ENCODE results near the gene B3GNT3. TPM values are rescaled to one million over a fixed set of nuclear protein-coding genes. Genes with fewer than 3 reads are reported as not detected.

B3GNT3 gene, protein sequence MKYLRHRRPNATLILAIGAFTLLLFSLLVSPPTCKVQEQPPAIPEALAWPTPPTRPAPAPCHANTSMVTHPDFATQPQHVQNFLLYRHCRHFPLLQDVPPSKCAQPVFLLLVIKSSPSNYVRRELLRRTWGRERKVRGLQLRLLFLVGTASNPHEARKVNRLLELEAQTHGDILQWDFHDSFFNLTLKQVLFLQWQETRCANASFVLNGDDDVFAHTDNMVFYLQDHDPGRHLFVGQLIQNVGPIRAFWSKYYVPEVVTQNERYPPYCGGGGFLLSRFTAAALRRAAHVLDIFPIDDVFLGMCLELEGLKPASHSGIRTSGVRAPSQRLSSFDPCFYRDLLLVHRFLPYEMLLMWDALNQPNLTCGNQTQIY
- total RNA-seq (2014; rRNA removed; shearing (Covaris generic)), result not detected in 2 replicates
- polyA plus RNA-seq (2016; fragmentation: Nextera tagmentation; extraction: Ambion mirVana), result not detected in 2 replicates

DNA sequence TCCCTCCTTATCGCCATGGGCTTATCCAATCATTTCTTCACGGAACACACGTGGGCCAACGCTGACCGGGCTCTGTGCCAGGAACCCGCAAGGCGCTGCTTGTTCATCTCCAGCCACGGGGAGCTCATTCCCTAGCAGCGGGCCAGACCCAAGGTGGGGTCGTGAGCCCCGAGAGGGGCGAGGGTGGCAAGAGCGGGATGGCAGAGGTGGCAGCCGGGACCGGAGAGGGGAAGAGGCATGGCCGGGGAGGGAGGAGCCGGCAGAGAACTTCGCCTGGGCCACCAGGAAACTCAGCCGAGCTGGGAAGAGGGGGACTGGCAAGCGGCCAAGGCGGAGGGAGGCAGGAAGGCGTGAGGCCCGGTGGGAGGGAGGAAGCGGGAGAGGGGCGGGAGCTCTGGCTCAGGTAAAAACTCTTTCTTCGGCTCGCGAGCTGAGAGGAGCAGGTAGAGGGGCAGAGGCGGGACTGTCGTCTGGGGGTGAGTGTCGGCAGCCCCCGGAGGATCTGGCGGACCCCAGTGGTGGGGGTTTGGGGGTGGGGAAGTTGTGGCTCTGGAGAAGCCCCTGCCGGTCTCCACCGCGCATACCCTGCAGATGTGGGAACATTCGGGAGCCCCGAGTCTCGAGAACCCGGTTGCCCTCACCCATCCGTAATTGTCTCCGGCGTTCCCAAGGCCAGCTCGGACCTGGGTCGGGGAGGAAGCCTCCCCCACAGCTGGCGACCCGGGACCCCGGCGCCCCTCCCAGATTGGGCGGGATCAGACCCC lies at the start of gene B3GNT3:
Gene B3GNT3, plus strand, starts transcription at position 408 of the 764 bp plus-strand sequence. CDS start 12,670 bp downstream, outside the sequence.
- H3K79me2 ChIP-seq (ENCODE audit: insufficient read depth), result no peaks in the 10 kb centered on the region
- no peak within 1 kb of the TSS for H3K9ac ChIP-seq
- H3K9me3 ChIP-seq (ENCODE audit: low read depth), result no peaks in the 10 kb centered on the region
- H3K4me1 ChIP-seq (ENCODE audit: insufficient read depth), result no peaks in the 10 kb centered on the region
- no peaks in the 10 kb centered on the region for H3F3A ChIP-seq (ENCODE audit: insufficient read depth)
- no peak within 1 kb of the TSS for H3K27ac ChIP-seq
- peak within 1 kb of the TSS; percentile 37; the same call in 1 of the 2 replicates for H2AFZ ChIP-seq
- in situ Hi-C loops (cut with MboI), result no loop called here
- DNase-seq, result peak; percentile 37
- no peaks in the 10 kb centered on the region for H3K9me2 ChIP-seq (ENCODE audit: insufficient read depth)
- H4K20me1 ChIP-seq (ENCODE audit: insufficient read depth), result no peaks in the 10 kb centered on the region
- peak within 1 kb of the TSS; percentile 40; the same call in 1 of the 2 replicates for H3K4me3 ChIP-seq
- H3K27me3 ChIP-seq (replicated peaks; ENCODE audit: insufficient read depth), result peaks cover 28% of the 10 kb centered on the region
- H3K4me2 ChIP-seq (ENCODE audit: unreplicated experiment), result no peak within 1 kb of the TSS
- TF ChIP-seq EZH2phosphoT487 (IDR thresholded peaks at IDR 0.05; ENCODE audit: insufficient read depth, low read depth) (no peak), EZH2 (IDR thresholded peaks at IDR 0.05; ENCODE audit: insufficient read depth, poor library complexity, severe bottlenecking) (peak; percentile 80)
- WGBS, 2 experiments (ENCODE audit: low coverage in 1 of 2, low lambda C conversion rate in 2 of 2, missing lambda C conversion rate in 2 of 2), result 3 to 7% methylated on average over 26 to 41 of the region's 50 CpGs
- H3K36me3 ChIP-seq (ENCODE audit: low read depth), result no peaks in the 10 kb centered on the region

DNA sequence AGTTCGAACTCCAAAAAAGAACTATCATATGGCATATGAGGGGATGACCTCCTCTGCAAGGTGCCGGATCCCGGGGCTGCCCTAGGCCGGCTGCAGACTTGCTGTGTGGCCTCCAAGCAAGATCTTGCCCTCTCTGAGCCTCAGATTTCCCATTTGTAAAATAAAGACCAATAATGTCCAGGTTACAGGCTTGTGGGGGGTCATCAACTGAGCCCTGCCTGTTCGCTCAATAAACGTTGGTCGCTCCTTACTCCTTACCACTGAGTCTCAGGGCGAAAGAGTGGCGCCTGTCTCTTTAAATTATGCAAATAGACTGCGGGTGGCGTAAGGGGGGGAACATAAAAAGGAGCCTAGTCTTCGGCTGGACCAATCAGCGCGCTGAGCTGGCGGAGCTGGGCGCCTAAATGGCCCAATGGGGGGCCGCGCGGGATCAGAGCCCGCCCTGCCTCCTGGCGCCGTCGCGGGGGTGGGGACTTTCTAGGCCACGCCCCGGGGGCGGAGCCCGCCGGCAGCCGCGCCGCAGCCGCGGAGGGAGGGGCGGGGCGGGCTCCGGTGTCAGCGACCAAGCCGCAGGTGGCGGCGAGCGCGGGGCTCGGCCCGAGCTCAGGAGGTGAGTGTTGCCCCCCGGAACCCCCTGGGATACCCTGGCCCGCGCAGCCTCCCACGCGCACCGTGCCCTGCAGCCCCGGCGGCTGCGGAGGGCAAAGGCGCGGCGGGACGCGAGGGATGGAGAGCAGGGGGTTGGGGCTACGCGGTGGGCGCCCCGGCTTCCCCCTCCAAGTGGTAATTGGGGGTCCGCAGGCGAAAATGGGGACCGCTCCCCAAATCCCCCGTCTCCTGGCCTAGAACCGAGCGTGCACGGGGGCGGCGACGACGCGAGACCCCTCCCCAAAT lies 47.5 kb upstream of the B3GNT3 start:
- Histone ChIP-seq H3K36me3 (ENCODE audit: low read depth) (no peaks in the 10 kb centered on the region), H3K27ac (no peak overlapping the region), H3K4me1 (ENCODE audit: insufficient read depth) (no peaks in the 10 kb centered on the region), H3K27me3 (replicated peaks; ENCODE audit: insufficient read depth) (no peaks in the 10 kb centered on the region), H3K79me2 (ENCODE audit: insufficient read depth) (no peaks in the 10 kb centered on the region), H3F3A (ENCODE audit: insufficient read depth) (peaks cover 16% of the 10 kb centered on the region; the same call in 1 of the 2 replicates), H3K4me3 (peak overlapping the region; percentile 62), H3K9ac (no peak overlapping the region), H2AFZ (peak overlapping the region; percentile 51; the same call in 1 of the 2 replicates), H3K9me2 (ENCODE audit: insufficient read depth) (no peaks in the 10 kb centered on the region), H3K4me2 (ENCODE audit: unreplicated experiment) (peak overlapping the region; percentile 48), H3K9me3 (ENCODE audit: low read depth) (no peaks in the 10 kb centered on the region), H4K20me1 (ENCODE audit: insufficient read depth) (no peaks in the 10 kb centered on the region)
- in situ Hi-C loops (cut with MboI), result no loop called here
- DNase-seq, result peak; percentile 96
- TF ChIP-seq EZH2phosphoT487 (IDR thresholded peaks at IDR 0.05; ENCODE audit: insufficient read depth, low read depth) (no peak), EZH2 (IDR thresholded peaks at IDR 0.05; ENCODE audit: insufficient read depth, poor library complexity, severe bottlenecking) (no peak)
- WGBS, 2 experiments (ENCODE audit: low coverage in 1 of 2, low lambda C conversion rate in 2 of 2, missing lambda C conversion rate in 2 of 2), result 6 to 10% methylated on average over 44 to 59 of the region's 75 CpGs

DNA sequence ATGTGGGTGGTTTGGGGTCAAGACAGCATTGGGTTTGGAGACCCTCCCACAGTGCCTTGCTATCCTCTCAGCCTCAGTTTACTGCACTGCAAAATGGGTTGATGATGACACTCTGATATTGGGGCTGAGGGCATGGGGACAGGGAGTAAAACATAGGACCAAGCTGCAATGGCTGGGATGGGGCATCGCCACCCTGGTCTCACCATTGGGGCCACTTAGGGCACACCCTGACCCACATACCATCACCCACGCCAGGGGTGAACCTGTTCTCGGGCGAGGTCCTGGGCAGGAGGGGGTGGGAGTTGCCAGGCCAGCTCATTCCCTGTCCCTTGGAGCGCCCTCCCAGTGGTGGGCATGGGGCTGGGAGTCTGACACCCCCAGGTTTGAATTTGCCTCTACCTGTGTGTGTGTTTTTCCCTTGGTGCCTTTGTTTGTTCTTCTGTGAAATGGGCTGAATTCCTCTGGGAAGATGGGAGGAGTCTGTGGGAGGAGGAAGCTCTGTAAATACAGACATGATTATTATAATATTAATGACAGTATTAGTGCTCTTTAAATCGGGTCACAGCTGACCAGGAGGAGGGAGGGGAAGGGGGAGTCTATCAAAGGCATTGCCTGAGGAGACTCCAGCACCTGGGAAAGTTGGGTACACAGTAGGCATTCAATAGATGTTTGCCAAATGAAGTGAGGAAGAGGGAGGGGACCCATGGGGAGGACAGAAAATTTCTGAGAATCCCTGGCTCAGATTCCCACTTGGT lies 45.9 kb upstream of the B3GNT3 start:
- no peaks in the 10 kb centered on the region for H4K20me1 ChIP-seq (ENCODE audit: insufficient read depth)
- no peak for TF ChIP-seq EZH2phosphoT487 (IDR thresholded peaks at IDR 0.05; ENCODE audit: insufficient read depth, low read depth)
- no peak for TF ChIP-seq EZH2 (IDR thresholded peaks at IDR 0.05; ENCODE audit: insufficient read depth, poor library complexity, severe bottlenecking)
- WGBS, 2 experiments (ENCODE audit: low coverage in 1 of 2, low lambda C conversion rate in 2 of 2, missing lambda C conversion rate in 2 of 2), result 60% methylated on average over 6 of the region's 6 CpGs

More for the DNA sequence above, 45.9 kb upstream of the B3GNT3 start:
- no peaks in the 10 kb centered on the region for H3K27me3 ChIP-seq (replicated peaks; ENCODE audit: insufficient read depth)
- H3K27ac ChIP-seq, result no peak overlapping the region
- no peak overlapping the region for H3K4me2 ChIP-seq (ENCODE audit: unreplicated experiment)
- peaks cover 16% of the 10 kb centered on the region; the same call in 1 of the 2 replicates for H3F3A ChIP-seq (ENCODE audit: insufficient read depth)
- DNase-seq, result no peak
- H3K36me3 ChIP-seq (ENCODE audit: low read depth), result no peaks in the 10 kb centered on the region
- H3K4me3 ChIP-seq, result no peak overlapping the region
- in situ Hi-C loops (cut with MboI), result no loop called here
- no peak overlapping the region for H3K9ac ChIP-seq
- H3K79me2 ChIP-seq (ENCODE audit: insufficient read depth), result no peaks in the 10 kb centered on the region
- H3K9me3 ChIP-seq (ENCODE audit: low read depth), result no peaks in the 10 kb centered on the region
- H3K9me2 ChIP-seq (ENCODE audit: insufficient read depth), result no peaks in the 10 kb centered on the region
- H2AFZ ChIP-seq, result no peak overlapping the region
- no peaks in the 10 kb centered on the region for H3K4me1 ChIP-seq (ENCODE audit: insufficient read depth)
